Prostate gland (tissue), 2 donors: ENCODE measurements around the gene LHPP. TPM values are rescaled to one million over a fixed set of nuclear protein-coding genes. Genes with fewer than 3 reads are reported as not detected.

Source experiments
- DNase-seq: peaks from one replicate; pipeline ENCODE4 v3.0.0-alpha.2; 2019; ENCODE audit warnings: low spot score
- H3K27ac ChIP-seq, 2 donors: fragments of 200-600 bp; sonication (generic); 2 replicates each; pipeline ENCODE4 v1.5.1; 2017 to 2019
- H3K27me3 ChIP-seq: fragments of 200-600 bp; sonication (generic); replicated peaks from 2 replicates; pipeline ENCODE4 v1.5.1; 2019; ENCODE audit not compliant: insufficient read depth
- H3K36me3 ChIP-seq, 2 donors: fragments of 200-600 bp; sonication (generic); 1 replicate in 1 of 2; 2 replicates in 1 of 2; pipeline versions ENCODE4 v1.5.1 to v1.8.1; 2017 to 2019
- H3K4me1 ChIP-seq: fragments of 200-600 bp; sonication (generic); replicated peaks from 2 replicates; pipeline ENCODE4 v1.5.1; 2019
- H3K4me3 ChIP-seq, 2 donors: fragments of 200-600 bp; sonication (generic); 2 replicates each; pipeline ENCODE4 v1.5.1; 2017 to 2019
- H3K9me3 ChIP-seq: fragments of 200-600 bp; sonication (generic); 2 replicates; pipeline ENCODE4 v1.5.1; 2017
- CTCF ChIP-seq, 4 experiments: fragments of 200-600 bp in 2 of 4; fragments of 450-650 bp in 2 of 4; sonication (generic) in 2 of 4; IDR thresholded peaks; 1 replicate in 3 of 4; 2 replicates in 1 of 4; pipeline ENCODE4 v1.5.1; 2016 to 2019; ENCODE audit warnings: antibody characterized with exemption in 4 of 4, mild to moderate bottlenecking in 2 of 4, moderate library complexity in 2 of 4
- POLR2A ChIP-seq: fragments of 450-650 bp; IDR thresholded peaks from one replicate; pipeline ENCODE4 v1.6.1; 2016; ENCODE audit warnings: antibody characterized with exemption, mild to moderate bottlenecking
- POLR2AphosphoS5 ChIP-seq: sonication (generic); formaldehyde crosslinking; IDR thresholded peaks from one replicate; pipeline ENCODE4 v1.6.1; 2017; ENCODE audit warnings: antibody characterized with exemption
- WGBS: methylation state at CpG from one replicate; pipeline ENCODE4 v1.1.5; 2018; 5-methylcytosine and 5-hydroxymethylcytosine counted together
- intact Hi-C: fragments of 100-400 bp; cut with DNase I; formaldehyde crosslinking; loops from one replicate; pipeline ENCODE4 v1.14.2; 2022
- total RNA-seq, 2 donors: library from RNA; depleted of rRNA; stranded (reverse); fragments of >200 nt; gene quantifications; one replicate each; pipeline ENCODE4 v1.1.0, GENCODE V29; 2016

LHPP gene
- total RNA-seq, 2 donors from 2014 or later: 21.9 to 43.3 TPM

- H3K27ac ChIP-seq: no peak overlapping the region
- H3K36me3 ChIP-seq: no peaks in the 10 kb centered on the region
- no peaks in the 10 kb centered on the region for H3K27me3 ChIP-seq
- no peak overlapping the region for H3K4me3 ChIP-seq
- intact Hi-C loops: no loop called here
- DNase-seq: no peak
- no peaks in the 10 kb centered on the region for H3K4me1 ChIP-seq
- no peaks in the 10 kb centered on the region for H3K9me3 ChIP-seq
- 95% methylated on average over 8 of the region's 8 CpGs for WGBS
- no peak for TF ChIP-seq CTCF (IDR thresholded peaks at IDR 0.05)
Measured at GRCh38 chr10:124512040-124512428, 50.4 kb downstream of the LHPP start.

GRCh38 chr10:124512600-124512999, 51.0 kb downstream of the LHPP start:
- Histone ChIP-seq H3K27me3 (no peaks in the 10 kb centered on the region), H3K4me3 (no peak overlapping the region), H3K27ac (no peak overlapping the region), H3K4me1 (no peaks in the 10 kb centered on the region), H3K36me3 (no peaks in the 10 kb centered on the region), H3K9me3 (no peaks in the 10 kb centered on the region)
- WGBS: 93% methylated on average over 8 of the region's 8 CpGs
- intact Hi-C loops: no loop called here
- DNase-seq: no peak
- no peak for TF ChIP-seq POLR2AphosphoS5
- no peak for TF ChIP-seq CTCF (IDR thresholded peaks at IDR 0.05)
- no peak for TF ChIP-seq POLR2A

- Histone ChIP-seq H3K27ac (no peak overlapping the region), H3K9me3 (no peaks in the 10 kb centered on the region), H3K4me1 (no peaks in the 10 kb centered on the region), H3K27me3 (no peaks in the 10 kb centered on the region), H3K4me3 (no peak overlapping the region), H3K36me3 (no peaks in the 10 kb centered on the region)
- intact Hi-C loops: no loop called here
- no peak for DNase-seq
- TF ChIP-seq POLR2A (no peak), POLR2AphosphoS5 (no peak), CTCF (IDR thresholded peaks at IDR 0.05) (no peak)
- WGBS: 88% methylated on average over 13 of the region's 13 CpGs
Measured at GRCh38 chr10:124515244-124515970, 53.8 kb downstream of the LHPP start.

GRCh38 chr10:124516181-124516580, 54.6 kb downstream of the LHPP start:
- DNase-seq: no peak
- Histone ChIP-seq H3K27me3 (no peaks in the 10 kb centered on the region), H3K27ac (no peak overlapping the region), H3K4me3 (no peak overlapping the region), H3K9me3 (no peaks in the 10 kb centered on the region), H3K4me1 (no peaks in the 10 kb centered on the region), H3K36me3 (no peaks in the 10 kb centered on the region)
- TF ChIP-seq POLR2AphosphoS5: no peak
- TF ChIP-seq CTCF (IDR thresholded peaks at IDR 0.05): no peak
- TF ChIP-seq POLR2A: no peak
- WGBS: 88% methylated on average over 9 of the region's 9 CpGs
- intact Hi-C loops: no loop called here

GRCh38 chr10:124516746-124517397, 55.2 kb downstream of the LHPP start:
- H3K4me1 ChIP-seq: no peaks in the 10 kb centered on the region
- no peaks in the 10 kb centered on the region for H3K36me3 ChIP-seq
- no peak for TF ChIP-seq POLR2A
- no peak for TF ChIP-seq POLR2AphosphoS5
- no peak for TF ChIP-seq CTCF (IDR thresholded peaks at IDR 0.05)
- no peak overlapping the region for H3K4me3 ChIP-seq
- WGBS: 91% methylated on average over 21 of the region's 21 CpGs
- intact Hi-C loops: no loop called here
- H3K27ac ChIP-seq: no peak overlapping the region
- DNase-seq: no peak
- H3K9me3 ChIP-seq: no peaks in the 10 kb centered on the region
- H3K27me3 ChIP-seq: no peaks in the 10 kb centered on the region
